Esophagus squamous epithelium (tissue), 4 donors: Measurements from ENCODE around the gene DPP3.

Experiments used
- POLR2A ChIP-seq, 4 donors: fragments of 450-650 bp; IDR thresholded peaks; one replicate each; pipeline ENCODE4 v1.6.1; 2017; ENCODE audit warnings: antibody characterized with exemption in 4 of 4, mild to moderate bottlenecking in 4 of 4, moderate library complexity in 3 of 4
- TF ChIP-seq, protein P1 (sequence below), 6 experiments: fragments of 450-650 bp in 4 of 6; fragments of 200-600 bp in 2 of 6; sonication (generic) in 2 of 6; IDR thresholded peaks; one replicate each; pipeline ENCODE4 v1.5.1; 2016 to 2019; ENCODE audit warnings: antibody characterized with exemption in 6 of 6, mild to moderate bottlenecking in 4 of 6, moderate library complexity in 4 of 6

DNA sequence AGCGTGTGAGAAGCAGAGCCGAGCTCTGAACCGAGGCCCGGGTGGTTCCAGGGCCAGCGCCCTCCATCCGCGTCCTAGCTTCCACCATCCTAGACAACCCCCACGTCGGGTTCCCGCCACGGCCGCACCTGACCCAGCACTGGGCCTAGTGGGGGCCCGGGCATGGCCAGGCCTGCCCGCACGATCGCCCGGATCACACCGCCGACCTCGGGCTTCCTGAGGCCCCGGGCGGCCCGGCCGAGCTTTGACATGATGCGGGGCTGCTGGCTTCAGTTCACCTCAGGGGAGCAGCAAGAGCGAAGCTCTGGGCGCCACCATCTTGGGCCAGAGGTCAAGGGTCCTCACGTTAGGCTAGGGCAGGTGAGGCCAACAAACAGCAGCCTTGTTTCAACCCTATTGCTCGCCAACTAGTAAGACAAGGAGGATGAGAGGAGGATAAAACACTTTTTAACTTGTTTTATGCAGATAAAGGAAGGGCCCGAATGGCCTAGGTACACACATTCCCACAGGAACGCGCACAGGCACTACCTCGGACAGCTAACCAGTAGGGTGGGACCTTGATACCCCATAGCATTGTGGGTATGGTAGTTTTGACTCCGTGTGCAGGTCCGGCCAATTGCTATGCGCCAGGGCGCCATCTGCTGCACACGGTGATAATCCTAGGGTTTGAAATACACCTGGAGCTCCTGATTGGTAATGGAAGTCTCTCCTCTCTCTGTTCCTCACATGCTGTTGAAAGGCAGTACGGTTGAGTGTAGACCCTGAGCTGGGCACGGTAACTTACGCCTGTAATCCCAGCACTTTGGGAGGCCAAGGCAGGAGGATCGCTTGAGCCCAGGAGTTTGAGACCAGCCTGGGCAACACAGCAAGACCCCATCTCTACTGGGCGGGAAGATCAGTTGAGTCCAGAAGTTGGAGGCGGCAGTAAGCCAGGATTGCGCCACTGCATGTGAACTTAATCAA is 41.4 kb upstream of the DPP3 start, which contains the start of gene MRPL11:
- TF ChIP-seq, protein P1, sequence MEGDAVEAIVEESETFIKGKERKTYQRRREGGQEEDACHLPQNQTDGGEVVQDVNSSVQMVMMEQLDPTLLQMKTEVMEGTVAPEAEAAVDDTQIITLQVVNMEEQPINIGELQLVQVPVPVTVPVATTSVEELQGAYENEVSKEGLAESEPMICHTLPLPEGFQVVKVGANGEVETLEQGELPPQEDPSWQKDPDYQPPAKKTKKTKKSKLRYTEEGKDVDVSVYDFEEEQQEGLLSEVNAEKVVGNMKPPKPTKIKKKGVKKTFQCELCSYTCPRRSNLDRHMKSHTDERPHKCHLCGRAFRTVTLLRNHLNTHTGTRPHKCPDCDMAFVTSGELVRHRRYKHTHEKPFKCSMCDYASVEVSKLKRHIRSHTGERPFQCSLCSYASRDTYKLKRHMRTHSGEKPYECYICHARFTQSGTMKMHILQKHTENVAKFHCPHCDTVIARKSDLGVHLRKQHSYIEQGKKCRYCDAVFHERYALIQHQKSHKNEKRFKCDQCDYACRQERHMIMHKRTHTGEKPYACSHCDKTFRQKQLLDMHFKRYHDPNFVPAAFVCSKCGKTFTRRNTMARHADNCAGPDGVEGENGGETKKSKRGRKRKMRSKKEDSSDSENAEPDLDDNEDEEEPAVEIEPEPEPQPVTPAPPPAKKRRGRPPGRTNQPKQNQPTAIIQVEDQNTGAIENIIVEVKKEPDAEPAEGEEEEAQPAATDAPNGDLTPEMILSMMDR (IDR thresholded peaks at IDR 0.05): peak; percentile 33 to 85 (median 54)
- no peak for TF ChIP-seq POLR2A (IDR thresholded peaks at IDR 0.05)
